ELR (cell line): ENCODE results near the gene CACNB2.
"Not testable (repeated sequence)": the region's sequence is repeated elsewhere in the genome, so short reads cannot be mapped to it uniquely, and the experiment has no call there.

Experiments
- DNase-seq: peaks from one replicate; pipeline ENCODE4 v3.0.0-alpha.2; 2015; ENCODE audit warnings: low read depth

The CACNB2 gene

DNA sequence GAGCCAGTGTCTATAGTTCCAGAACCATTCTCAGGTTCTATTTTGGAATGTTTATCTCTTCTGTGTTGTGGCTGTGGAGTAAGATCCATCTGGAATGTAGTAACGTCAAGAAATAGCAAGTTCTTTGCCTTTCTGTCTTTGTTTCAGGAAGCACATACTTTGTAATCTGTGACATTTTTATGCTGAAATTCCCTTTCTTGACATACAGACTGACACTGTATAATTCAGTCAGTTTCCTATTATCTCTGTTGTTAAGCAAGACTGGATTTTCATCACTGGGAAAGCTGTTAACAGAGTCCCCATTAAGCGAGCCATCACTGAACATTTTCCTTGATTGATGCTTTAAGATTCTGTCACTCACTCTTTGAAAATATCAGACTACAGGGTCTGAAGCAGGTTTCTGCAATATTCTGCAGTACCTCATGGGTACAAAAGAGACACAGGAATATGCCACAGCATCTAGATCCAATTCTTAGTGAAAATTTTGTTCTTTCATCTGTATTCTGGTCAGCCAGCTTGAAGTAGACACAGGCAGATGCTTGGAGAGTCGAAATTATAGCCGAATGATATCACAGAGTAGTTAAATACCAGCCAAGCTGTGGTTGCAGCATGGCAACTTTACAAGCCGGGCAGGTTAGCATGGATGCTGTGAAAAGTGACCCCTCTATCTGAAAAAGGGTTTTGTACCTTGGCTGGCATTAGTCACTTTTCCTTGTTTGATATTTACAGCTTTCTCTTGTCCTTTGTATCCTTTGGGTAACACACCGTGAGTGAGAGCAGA is 62.6 kb downstream of the CACNB2 start:
- DNase-seq: no peak

DNA sequence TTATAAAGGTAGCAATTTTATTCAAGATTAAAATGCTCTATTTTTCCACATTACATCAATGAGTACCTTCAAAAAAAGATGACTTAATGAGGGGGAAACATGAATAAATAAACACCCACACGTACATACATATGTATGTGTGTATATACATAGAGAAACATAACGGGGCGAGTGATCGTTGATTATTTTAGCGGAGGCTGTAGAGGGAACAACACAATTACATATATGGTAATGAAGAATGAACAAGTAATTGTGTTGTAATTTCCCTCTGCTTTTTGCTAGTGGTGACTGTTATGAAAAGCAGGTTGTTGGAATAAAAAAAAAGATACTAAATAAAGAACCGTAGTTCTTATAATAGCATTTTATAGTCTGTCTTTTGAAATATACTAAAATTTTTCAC is 63.2 kb downstream of the CACNB2 start:
- no peak for DNase-seq

DNA sequence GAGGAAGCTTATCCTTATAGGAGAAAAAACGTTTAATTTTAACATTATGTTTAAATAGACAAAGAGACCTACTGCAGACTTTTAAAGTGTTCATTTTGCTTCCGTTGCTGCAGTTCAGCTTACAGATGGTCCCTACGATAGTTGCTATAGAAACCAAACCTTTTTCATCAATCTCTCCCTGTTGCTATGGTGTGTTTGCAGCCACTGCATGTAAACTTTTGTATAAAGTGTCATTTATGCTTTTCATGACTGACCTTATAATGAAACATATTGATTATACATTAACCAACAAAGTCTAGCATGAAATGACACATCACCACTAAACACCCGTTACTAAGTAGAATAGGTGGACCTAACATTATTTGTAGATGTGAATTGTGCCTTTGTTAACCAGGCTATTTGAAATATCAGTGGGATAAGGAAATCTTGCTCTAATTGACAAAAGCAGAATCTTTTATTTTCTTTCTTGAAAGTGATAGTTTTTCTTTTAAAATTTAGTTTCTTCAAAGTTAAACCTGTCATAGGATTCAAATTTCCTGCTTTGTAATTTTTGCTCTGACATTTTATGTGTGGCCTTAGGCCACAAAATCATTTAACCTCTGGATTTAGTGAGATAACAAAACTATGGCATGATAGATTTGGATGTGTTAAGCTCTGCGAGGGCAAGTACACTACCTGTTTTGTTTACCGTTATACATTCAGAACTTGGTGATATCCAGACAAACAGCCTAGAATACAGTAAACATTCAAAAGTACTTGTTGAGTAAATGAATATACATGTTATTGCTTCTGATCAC is 64.0 kb downstream of the CACNB2 start:
- no peak for DNase-seq

DNA sequence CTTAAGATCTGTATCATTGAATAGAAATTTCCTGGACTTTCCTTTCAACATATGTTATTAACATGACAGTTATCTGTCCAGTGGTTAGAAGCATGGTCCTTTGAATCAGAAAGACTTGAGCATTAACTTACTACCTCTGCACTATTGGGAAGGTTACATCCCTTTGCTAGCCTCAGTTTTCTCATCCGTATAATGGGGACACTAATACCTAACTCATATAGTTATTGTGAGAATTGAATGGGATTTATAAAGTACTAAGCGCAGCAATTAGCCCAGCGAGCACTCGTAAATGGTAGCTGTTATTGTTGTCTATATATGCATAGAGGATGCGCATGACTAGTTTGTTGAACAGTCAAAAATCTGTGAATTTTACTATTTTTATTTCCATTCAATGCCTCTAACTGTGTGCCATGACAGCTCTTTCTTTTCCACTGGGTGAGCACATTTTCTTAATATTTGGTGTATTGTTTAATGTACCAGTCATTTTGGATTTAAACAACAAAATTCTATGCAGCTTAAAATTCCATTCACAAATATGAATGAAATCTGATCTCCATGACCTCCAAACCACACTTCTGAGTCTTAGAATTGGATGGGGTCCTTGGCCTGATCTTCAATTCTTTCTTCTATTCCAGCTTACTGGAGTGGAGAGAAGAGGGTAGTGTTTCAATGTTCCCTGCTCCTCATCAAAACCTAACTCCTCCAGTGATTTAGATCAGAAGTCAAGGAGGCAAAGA is 65.0 kb downstream of the CACNB2 start:
- DNase-seq: no peak

DNA sequence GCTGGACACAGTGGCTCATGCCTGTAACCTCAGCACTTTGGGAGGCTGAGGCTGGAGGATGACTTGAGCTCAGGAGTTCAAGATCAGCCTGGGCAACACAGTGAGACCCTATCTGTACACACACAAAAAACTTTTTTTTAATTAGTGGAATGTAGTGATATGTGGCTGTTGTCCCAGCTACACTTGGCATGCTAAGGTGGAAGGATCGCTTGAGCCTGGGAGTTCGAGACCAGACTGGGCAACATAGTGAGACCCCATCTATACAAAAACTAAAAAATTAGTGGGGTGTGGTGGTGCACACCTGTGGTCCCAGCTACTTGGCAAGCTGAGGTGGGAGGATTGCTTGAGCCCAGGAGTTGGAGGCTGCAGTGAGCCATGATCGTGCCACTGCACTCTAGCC is 68.0 kb downstream of the CACNB2 start:
- DNase-seq: not testable (repeated sequence)

DNA sequence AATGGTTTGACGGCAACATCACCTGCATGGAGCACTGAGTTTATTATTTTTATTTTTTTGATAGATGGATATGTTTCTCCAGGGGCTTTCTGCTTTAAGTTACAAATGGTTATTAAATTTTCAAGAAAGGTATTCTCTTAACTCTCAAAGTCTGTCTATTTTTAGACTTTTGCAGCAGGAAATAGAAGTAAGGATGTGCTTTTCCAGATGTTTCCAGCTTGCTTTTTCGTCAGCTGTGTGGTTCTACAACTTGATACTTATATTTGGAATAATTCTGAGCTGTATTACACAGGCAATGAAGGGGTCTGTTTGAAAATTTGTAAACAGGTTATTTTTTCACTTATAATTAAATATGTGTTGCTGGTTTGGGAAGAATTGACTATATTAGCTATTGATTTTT is 69.0 kb downstream of the CACNB2 start:
- DNase-seq: no peak

DNA sequence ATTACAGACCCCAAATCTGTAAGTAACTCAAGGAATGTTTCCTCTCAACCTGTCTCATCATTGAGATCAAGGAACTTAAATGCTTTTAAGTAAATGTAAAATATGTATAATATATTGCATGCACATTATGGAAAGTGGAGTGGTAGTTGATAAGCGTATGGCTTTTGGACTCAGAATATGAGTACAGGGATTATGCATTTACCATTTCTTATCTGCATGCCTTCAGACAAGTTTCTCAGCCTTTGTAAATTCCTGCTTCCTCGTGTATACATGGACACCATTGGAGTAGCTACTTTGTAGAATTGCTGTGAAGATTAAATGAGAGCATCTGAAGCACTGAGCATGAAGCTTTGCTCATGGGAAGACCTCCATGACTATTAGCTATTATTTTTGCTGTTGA is 70.5 kb downstream of the CACNB2 start:
- no peak for DNase-seq

DNA sequence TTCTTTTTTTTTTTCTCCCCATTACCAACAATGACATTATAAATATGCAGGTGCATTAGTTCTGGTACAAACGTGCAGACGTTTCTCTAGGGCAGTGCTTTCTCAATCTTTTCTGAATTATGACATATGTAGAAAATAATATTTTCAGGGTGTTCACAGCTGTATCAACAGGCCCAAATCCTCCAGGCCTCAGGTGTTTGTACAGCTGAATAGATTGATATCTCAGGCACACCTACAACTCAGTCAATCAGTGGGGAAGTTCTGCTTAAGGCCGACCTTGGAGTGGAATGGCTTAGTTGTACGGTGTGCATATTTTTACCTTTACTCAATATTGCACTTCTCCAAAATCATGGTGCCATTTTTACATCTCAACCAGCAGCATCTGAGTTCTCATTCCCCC is 71.6 kb downstream of the CACNB2 start:
- DNase-seq: no peak

DNA sequence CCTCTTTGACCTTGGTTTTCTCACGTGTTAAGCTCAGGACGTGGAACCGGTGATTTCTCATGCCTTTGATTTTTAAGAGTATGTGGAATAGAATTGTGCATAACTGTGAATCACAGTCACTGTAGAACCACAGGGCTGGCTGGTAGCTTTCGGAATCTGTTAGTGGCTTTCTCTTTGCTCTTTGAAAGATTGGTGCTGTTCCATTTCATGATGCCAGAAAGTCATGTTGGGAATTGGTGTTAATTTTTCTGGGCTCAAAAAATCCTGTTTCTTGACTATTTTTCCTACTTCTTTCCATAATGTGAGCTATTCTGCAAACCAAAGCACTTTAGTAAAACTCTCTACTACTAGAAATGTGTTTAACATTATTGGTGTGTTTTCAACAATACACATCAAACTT is 73.0 kb downstream of the CACNB2 start:
- no peak for DNase-seq

DNA sequence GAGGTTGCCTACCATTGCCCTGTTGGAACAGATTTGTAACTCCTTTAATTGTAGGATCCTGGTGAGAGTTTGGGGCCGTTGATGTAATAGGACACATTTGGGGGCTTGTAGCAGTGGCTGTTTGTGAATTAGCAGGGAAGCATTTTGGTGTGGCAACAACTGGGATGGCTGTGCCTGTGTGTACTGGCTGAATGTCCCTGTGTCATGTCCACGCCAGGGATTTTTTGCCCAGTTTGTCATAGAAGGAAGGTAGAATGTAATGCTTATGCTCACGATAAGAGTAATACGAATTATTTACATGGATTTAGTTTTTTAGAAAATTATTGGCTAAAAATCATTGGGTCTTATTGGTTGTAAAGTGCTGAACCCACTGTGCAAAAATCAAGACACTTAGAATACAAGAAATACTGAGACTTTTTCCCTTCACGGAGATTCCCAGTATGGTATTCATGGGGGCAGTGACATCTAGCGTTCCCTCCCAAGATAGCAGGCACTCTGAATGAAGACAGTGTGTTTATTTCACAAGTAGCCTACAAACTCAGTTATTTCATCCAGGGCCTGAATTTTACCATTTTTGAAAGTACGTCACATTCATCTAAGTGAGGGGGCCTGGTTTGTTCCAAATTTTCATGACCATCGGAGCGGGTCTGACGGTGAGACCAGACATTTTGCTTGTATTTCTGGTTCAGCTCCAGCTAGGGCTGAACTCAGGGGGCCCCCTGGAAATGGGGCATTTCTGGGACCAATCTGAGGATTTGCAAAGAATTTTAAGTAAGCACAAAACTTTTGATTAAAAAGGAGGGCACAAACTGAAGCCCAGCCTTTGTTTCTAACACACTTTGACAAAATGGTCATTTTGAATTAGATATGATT is 74.7 kb downstream of the CACNB2 start:
- DNase-seq: peak; percentile 64

DNA sequence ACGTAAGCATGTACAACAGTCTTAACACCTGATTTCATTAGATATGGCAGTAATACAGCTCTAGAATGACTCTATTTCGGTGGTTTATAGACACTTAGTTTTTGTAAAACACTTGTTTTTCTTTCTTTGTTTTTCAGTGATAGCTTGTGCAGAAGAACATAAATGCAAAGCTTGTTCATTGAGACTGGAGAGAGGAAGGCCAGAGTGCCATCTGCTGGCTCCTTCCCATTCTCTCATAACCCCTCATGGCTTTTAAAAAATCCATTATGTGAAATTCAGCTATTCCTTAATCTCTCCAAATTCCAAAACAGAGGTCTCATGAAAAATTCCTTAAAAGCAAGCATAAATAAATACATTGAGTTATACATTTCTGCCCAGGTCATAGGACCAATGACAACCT is 76.3 kb downstream of the CACNB2 start:
- DNase-seq: peak; percentile 43

DNA sequence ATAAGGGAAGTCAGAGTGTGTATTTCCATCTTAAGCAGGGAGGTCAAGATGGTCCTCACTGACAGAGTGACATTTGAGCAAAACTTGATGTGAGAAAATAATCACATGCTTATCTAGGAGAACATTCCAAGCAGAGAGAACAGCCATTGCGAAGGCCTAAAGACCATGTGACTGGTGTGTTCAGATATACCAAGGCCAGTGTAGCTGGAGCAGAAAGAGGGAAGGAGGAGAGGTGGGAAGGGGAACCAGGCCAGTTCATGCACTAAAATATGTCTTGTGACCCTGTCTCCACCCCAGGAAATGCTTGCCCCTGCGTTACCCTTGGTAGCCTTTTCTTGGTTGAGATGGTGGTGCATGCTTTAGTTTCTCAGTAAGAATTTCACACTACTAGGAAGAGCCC is 77.4 kb downstream of the CACNB2 start:
- no peak for DNase-seq

DNA sequence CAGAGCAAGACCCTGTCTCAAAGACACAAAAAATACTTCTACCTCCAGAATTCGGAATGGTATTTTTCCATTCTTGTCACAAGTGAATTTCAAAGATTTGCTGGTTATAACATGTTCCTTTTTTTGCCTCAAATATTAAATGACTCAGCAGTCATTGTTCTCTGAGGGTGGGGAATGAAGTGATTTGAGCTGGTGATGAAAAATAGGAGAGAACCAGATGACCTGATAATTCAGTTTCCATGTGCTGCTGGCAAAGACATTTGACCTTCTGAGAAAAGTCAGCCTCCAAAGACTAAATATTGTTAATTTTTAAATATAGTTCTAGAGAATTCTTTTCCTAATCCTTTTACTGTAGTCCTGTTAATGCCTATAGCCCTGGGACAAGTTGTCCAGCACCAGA is 78.9 kb downstream of the CACNB2 start:
- no peak for DNase-seq

DNA sequence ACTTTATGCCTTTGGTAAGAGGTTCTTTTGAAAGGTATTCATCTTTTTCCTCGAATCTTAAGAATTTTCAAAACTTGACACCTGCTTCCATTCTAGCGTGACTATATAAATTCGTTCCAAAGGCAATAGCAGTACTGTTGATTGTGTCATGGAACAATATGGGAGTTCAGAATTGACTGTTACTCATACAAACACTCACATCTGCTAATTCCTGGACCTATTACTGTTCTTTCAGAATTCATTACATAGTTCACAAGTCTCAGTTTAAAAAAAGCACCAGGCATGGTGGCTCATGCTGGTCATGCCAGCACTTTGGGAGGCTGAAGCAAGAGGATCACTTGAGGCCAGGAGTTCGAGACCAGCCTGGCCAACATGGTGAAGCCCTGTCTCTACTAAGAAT is 80.9 kb downstream of the CACNB2 start:
- no peak for DNase-seq

DNA sequence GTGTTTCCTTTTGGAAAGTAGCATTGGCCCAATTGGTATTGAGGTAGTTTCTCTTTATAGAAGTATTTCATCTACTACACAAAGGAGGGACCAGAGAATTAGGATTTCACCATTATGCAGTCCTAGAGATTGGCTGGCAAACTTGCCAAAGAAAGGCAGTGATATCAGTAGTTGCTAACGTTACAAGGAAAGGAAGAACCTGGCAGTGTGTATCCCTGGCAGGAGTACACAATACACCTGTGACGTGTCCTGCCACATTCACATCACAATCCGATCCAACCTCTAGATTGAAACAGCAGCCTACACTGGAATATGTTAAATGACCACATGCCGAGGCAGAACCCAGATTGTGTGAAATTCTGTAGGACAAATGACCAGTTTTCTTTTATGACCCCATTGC is 81.7 kb downstream of the CACNB2 start:
- no peak for DNase-seq

DNA sequence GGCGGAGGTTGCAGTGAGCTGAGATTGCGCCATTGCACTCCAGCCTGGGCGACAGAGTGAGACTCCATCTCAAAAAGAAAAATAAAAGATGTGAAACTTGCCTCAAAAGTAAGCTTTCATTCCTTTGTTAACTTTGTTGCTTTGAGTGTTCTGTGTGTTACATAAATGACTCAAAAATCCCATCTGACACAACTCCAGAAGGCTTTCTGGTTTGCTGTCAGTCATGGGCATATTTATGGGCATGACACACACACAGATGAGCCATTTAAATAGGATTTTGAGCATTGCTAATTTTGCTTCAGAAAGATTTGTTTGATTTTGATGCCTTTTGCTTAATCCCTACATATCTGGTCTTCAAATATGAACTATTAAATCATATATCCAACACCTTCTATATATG is 82.6 kb downstream of the CACNB2 start:
- DNase-seq: no peak

DNA sequence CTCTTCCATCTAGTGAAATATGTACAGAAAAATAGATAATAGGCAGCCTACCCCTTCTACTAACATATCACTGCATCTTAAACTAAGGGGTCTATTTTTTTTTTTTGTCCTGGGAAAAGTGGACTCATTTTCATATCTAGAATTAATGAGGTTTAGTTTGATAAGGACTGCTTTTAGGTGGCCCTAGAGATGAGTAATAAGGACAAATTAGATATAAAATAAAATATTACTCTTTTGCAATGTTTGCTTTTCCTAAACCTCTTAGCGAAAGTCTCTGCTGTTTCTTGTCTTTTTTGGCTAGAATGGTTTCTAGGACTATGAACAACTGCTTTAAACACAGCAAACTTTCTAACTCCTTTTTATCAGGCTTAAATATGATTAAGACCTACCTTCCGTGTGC is 83.7 kb downstream of the CACNB2 start:
- no peak for DNase-seq

DNA sequence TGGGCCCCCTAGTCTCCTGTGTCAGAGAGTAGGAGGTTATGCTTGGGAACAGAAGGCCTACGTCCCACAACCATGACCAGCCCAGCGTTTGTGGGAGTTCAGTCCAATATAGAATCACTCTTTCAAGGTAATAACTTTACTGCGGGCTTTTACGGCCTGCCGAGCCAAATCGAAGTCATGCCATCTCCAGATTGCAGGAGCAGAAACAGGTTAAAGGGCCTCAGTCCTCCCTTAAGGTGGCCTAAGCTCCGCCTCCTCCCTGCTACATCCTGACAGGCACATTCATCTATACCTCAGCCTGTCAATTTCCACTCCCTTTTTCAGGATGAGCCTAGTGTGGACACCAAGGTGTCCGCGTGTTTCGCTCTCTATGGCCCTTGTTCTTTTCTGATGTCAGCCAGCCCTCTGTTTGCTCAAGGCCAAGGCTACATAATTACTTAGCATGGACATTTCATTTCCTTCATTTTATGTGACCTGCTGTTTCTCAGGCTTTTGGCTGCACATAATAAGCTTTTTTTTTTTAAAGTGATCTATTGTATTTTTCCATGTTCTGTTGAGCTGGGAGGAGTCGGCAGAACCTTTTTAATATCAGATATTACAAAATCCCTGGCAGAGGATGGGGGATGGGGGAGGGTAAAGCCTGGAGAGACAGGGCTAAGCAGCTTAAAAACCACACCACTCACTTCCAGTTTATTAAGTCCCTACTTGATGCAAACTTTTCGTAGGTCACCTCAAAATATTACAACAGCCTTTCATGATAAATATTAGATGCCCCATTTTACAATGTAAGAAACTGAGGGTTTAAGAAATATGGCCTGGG is 84.6 kb downstream of the CACNB2 start:
- no peak for DNase-seq

DNA sequence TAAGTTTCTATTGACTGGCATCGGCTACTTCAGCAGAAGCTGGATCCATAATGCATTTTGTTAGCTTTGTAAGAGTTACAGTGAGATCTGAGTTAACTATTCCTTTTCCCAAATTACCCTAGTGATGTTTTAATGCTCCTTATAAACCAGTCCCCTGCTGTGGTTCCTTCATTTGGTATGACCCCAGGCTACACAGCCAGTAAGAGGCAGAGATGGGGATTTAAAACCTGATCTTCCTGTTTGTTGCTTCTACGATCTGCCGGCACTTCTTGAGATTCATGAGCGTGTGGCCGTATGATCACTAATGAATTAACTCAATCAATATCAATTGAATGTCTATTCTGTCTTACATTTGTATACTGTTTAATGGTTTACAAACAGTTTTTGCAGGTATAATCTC is 86.1 kb downstream of the CACNB2 start:
- no peak for DNase-seq

DNA sequence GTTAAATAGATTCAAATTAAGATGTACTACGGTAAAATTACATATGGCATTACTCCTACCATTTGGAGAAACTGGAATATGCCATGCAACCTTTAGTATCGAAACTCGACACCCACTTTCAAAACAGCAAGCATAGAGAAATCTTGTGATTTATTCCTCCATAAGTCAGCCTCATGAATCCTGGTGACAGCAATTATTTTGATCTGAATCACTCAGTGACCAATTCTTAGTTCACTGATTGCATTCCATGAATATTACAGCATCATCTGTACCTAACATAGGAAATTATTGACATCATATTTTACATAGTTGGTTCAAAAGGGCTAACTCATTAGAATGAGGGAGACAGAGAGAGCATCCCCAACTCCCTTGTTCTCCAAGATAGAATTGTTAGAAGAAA is 89.6 kb downstream of the CACNB2 start:
- DNase-seq: peak; percentile 72

DNA sequence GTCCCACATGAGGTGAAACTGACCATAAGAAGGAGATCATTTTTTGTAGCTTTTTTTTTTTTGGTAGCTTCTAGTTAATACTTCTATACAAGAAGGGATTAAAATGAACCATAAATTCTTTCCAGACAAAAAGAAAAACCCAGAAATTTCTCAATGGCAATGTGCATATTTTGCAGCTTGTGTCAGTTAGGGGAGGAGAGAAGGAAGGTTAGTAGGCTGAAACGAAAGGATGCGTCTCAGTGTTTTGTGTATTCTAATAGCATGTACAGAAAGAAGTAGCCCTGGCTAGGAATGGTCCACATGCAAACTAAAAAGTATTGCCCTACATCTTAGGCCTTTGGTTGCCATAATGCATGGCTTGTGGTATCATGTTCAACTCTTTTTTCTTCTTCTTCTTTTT is 90.6 kb downstream of the CACNB2 start:
- no peak for DNase-seq
